HG02970 (cell line): Measurements from ENCODE around the gene SPATA31E1.
"Not testable (repeated sequence)": the region's sequence is repeated elsewhere in the genome, so short reads cannot be mapped to it uniquely, and the experiment has no call there.

ENCODE experiments used
- ATAC-seq: cut with Tn5 transposase; IDR thresholded peaks from one replicate; pipeline ENCODE4 v1.9.1; 2021; ENCODE audit warnings: mild to moderate bottlenecking, moderate library complexity, moderate number of reproducible peaks; ENCODE audit not compliant: unreplicated experiment, low FRiP score

SPATA31E1 gene

GRCh38 chr9:87919013-87919412, 36.3 kb downstream of the SPATA31E1 start:
- not testable (repeated sequence) for ATAC-seq

- not testable (repeated sequence) for ATAC-seq
Measured at GRCh38 chr9:87921561-87921960, 38.9 kb downstream of the SPATA31E1 start.

- not testable (repeated sequence) for ATAC-seq
Measured at GRCh38 chr9:87923012-87923411, 40.3 kb downstream of the SPATA31E1 start.

GRCh38 chr9:87924851-87925250, 42.2 kb downstream of the SPATA31E1 start:
- ATAC-seq, result not testable (repeated sequence)

- ATAC-seq, result not testable (repeated sequence)
Measured at GRCh38 chr9:87929152-87929551, 46.5 kb downstream of the SPATA31E1 start.

- not testable (repeated sequence) for ATAC-seq
Measured at GRCh38 chr9:87934444-87934843, 51.8 kb downstream of the SPATA31E1 start.

- ATAC-seq, result not testable (repeated sequence)
Measured at GRCh38 chr9:87937352-87937751, 54.7 kb downstream of the SPATA31E1 start.

- ATAC-seq, result not testable (repeated sequence)
Measured at GRCh38 chr9:87937918-87938317, 55.2 kb downstream of the SPATA31E1 start.

- ATAC-seq, result not testable (repeated sequence)
Measured at GRCh38 chr9:87938336-87938735, 55.7 kb downstream of the SPATA31E1 start.
